ENCODE results near the gene PRTFDC1.
"Not testable (repeated sequence)": the region's sequence is repeated elsewhere in the genome, so short reads cannot be mapped to it uniquely, and the experiment has no call there.

PRTFDC1 gene

GRCh38 chr10:24869354-24870015 lies 82.9 kb downstream of the PRTFDC1 start:
- no peak for FAIRE-seq

- peak; percentile 82 for FAIRE-seq
Observed at GRCh38 chr10:24866604-24867583, 85.5 kb downstream of the PRTFDC1 start.

- FAIRE-seq: no peak
Observed at GRCh38 chr10:24865783-24866182, 86.6 kb downstream of the PRTFDC1 start.

- no peak for FAIRE-seq
Observed at GRCh38 chr10:24862589-24862988, 89.8 kb downstream of the PRTFDC1 start.

- FAIRE-seq: no peak
Observed at GRCh38 chr10:24858288-24859270, 93.8 kb downstream of the PRTFDC1 start.

GRCh38 chr10:24857031-24857725 lies 95.2 kb downstream of the PRTFDC1 start:
- no peak for FAIRE-seq

GRCh38 chr10:24854256-24854655 lies 98.2 kb downstream of the PRTFDC1 start:
- FAIRE-seq: no peak

- no peak for FAIRE-seq
Observed at GRCh38 chr10:24853661-24854060, 98.7 kb downstream of the PRTFDC1 start.

GRCh38 chr10:24851629-24852028 lies 100.8 kb downstream of the PRTFDC1 start:
- FAIRE-seq: no peak

GRCh38 chr10:24850727-24851296 lies 101.6 kb downstream of the PRTFDC1 start:
- no peak for FAIRE-seq

- no peak for FAIRE-seq
Observed at GRCh38 chr10:24849501-24850299, 102.7 kb downstream of the PRTFDC1 start.

- no peak for FAIRE-seq
Observed at GRCh38 chr10:24849051-24849450, 103.4 kb downstream of the PRTFDC1 start.

GRCh38 chr10:24848195-24848594 lies 104.2 kb downstream of the PRTFDC1 start:
- no peak for FAIRE-seq

- FAIRE-seq: no peak
Observed at GRCh38 chr10:24847112-24848070, 105.0 kb downstream of the PRTFDC1 start.

GRCh38 chr10:24844742-24845141 lies 107.7 kb downstream of the PRTFDC1 start:
- FAIRE-seq: no peak

- FAIRE-seq: no peak
Observed at GRCh38 chr10:24843256-24843655, 109.2 kb downstream of the PRTFDC1 start.

GRCh38 chr10:24842856-24843255 lies 109.5 kb downstream of the PRTFDC1 start:
- FAIRE-seq: no peak

- no peak for FAIRE-seq
Observed at GRCh38 chr10:24841530-24841929, 110.9 kb downstream of the PRTFDC1 start.

GRCh38 chr10:24840784-24841183 lies 111.6 kb downstream of the PRTFDC1 start:
- no peak for FAIRE-seq

GRCh38 chr10:24837781-24838180 lies 114.6 kb downstream of the PRTFDC1 start:
- FAIRE-seq: not testable (repeated sequence)

Data from islet of Langerhans (tissue), 1 donor.